Measurements from ENCODE around the gene FAM187B.
A peak's percentile ranks its signal among the peaks of the same experiment; 100 is the strongest.

Gene FAM187B

DNA sequence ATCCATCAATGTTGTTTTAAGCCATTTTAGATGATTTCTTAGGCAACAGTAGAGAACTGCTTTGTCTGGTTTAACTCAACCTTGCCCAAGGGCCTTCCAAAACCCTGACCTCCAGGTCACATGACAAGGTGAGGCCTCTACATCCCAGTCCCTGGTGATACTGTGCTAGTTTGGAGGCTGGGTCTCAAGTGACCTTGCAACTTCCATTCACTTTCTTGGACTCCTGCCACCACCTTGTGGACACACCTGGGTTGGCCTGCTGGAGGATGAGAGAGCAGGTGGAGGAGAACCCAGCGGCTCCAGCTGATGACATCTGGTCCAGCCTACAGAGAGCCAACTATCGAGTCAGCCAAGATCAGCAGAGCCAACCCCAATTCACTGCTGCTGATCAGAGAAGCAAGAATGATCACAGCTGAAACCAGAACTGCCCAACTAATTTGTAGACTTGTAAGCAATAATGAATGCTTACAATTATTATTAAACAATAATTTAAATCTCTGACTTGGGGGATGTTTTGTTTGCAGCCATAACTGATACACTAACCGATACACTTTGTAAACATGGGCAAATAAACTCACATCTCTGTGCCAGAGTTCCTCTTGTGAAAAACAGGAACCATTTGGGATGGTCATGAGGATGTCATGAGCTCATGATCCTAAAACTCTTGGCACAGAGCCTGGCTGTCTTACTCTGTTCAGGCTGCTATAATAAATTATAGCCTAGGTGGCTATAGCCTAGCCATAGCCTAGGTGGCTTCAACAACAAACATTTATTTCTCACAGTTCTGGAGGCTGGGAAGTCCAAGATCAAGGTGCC, 11.5 kb downstream of the FAM187B start:
- Histone ChIP-seq H3K9ac (ENCODE audit: low read length) (no peak overlapping the region), H3K4me3 (ENCODE audit: low read depth, low read length, poor library complexity, severe bottlenecking) (no peak overlapping the region), H3K36me3 (ENCODE audit: insufficient read depth, low read length) (no peaks in the 10 kb centered on the region; the same call in 1 of the 2 replicates), H3K4me1 (ENCODE audit: insufficient read depth, low read length, severe bottlenecking) (peaks cover 51% of the 10 kb centered on the region), H3K27ac (ENCODE audit: low read depth, low read length, poor library complexity, severe bottlenecking) (peak overlapping the region; percentile 99), H3K79me2 (ENCODE audit: insufficient read depth, low read length) (no peaks in the 10 kb centered on the region), H2AFZ (ENCODE audit: low read length) (no peak overlapping the region), H3F3A (ENCODE audit: insufficient read depth, low read length) (no peaks in the 10 kb centered on the region), H3K9me2 (ENCODE audit: low read depth, low read length) (no peaks in the 10 kb centered on the region), H3K9me3 (ENCODE audit: low read length) (peaks cover 6% of the 10 kb centered on the region; the same call in 1 of the 2 replicates), H3K27me3 (ENCODE audit: insufficient read depth, low read length) (no peaks in the 10 kb centered on the region), H3K4me2 (ENCODE audit: low read length) (no peak overlapping the region), H4K20me1 (ENCODE audit: insufficient read depth, low read length) (no peaks in the 10 kb centered on the region)
- TF ChIP-seq, protein P1, sequence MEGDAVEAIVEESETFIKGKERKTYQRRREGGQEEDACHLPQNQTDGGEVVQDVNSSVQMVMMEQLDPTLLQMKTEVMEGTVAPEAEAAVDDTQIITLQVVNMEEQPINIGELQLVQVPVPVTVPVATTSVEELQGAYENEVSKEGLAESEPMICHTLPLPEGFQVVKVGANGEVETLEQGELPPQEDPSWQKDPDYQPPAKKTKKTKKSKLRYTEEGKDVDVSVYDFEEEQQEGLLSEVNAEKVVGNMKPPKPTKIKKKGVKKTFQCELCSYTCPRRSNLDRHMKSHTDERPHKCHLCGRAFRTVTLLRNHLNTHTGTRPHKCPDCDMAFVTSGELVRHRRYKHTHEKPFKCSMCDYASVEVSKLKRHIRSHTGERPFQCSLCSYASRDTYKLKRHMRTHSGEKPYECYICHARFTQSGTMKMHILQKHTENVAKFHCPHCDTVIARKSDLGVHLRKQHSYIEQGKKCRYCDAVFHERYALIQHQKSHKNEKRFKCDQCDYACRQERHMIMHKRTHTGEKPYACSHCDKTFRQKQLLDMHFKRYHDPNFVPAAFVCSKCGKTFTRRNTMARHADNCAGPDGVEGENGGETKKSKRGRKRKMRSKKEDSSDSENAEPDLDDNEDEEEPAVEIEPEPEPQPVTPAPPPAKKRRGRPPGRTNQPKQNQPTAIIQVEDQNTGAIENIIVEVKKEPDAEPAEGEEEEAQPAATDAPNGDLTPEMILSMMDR (IDR thresholded peaks at IDR 0.05; ENCODE audit: low read length), result peak; percentile 65
- no peak for TF ChIP-seq EZH2 (IDR thresholded peaks at IDR 0.05; ENCODE audit: borderline replicate concordance, low read length)

DNA sequence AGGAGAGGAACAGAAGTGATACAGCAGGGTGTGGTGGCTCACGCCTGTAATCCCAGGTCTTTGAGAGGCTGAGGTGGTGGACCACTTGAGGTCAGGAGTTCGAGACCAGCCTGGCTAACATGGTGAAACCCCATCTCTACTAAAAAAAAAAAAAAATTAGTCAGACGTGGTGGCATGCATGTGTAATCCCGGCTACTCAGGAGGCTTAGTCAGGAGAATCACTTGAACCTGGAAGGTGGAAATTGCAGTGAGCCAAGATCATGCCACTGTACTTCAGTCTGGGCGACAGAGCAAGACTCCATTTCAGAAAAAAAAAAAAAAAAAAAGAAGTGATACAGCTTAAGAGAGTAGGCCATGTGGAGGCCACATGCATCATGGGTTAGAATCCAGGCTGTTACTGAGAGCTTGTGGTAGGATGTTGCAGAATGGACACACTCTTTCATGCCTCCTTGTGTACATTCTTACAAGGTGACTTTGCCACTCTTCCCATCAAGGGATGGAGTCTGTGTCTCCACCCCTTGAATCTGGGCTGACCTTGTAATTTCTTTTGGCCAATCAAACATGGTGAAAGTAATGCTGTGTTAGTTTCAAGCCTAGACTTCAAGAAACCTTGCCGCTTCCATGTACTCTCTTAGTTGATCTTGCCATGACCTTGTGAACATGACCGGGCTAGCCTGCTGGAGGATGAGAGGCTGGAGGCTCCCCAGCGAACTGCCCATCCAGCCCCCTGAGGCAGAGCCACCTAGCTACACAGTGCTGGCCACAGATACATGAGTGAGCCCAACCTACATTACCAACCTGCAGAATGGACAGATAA, 12.3 kb downstream of the FAM187B start:
- no peaks in the 10 kb centered on the region for H3F3A ChIP-seq (ENCODE audit: insufficient read depth, low read length)
- no peaks in the 10 kb centered on the region for H3K9me2 ChIP-seq (ENCODE audit: low read depth, low read length)
- no peaks in the 10 kb centered on the region for H4K20me1 ChIP-seq (ENCODE audit: insufficient read depth, low read length)
- no peaks in the 10 kb centered on the region; the same call in 1 of the 2 replicates for H3K36me3 ChIP-seq (ENCODE audit: insufficient read depth, low read length)
- no peak overlapping the region for H2AFZ ChIP-seq (ENCODE audit: low read length)
- H3K4me3 ChIP-seq (ENCODE audit: low read depth, low read length, poor library complexity, severe bottlenecking), result no peak overlapping the region
- H3K79me2 ChIP-seq (ENCODE audit: insufficient read depth, low read length), result no peaks in the 10 kb centered on the region
- no peak for TF ChIP-seq EZH2 (IDR thresholded peaks at IDR 0.05; ENCODE audit: borderline replicate concordance, low read length)
- TF ChIP-seq, protein P1 (IDR thresholded peaks at IDR 0.05; ENCODE audit: low read length), result no peak
- no peaks in the 10 kb centered on the region for H3K27me3 ChIP-seq (ENCODE audit: insufficient read depth, low read length)
- peaks cover 59% of the 10 kb centered on the region for H3K4me1 ChIP-seq (ENCODE audit: insufficient read depth, low read length, severe bottlenecking)
- H3K27ac ChIP-seq (ENCODE audit: low read depth, low read length, poor library complexity, severe bottlenecking), result peak overlapping the region; percentile 99
- H3K9me3 ChIP-seq (ENCODE audit: low read length), result peaks cover 6% of the 10 kb centered on the region; the same call in 1 of the 2 replicates
- H3K9ac ChIP-seq (ENCODE audit: low read length), result no peak overlapping the region
- H3K4me2 ChIP-seq (ENCODE audit: low read length), result no peak overlapping the region

DNA sequence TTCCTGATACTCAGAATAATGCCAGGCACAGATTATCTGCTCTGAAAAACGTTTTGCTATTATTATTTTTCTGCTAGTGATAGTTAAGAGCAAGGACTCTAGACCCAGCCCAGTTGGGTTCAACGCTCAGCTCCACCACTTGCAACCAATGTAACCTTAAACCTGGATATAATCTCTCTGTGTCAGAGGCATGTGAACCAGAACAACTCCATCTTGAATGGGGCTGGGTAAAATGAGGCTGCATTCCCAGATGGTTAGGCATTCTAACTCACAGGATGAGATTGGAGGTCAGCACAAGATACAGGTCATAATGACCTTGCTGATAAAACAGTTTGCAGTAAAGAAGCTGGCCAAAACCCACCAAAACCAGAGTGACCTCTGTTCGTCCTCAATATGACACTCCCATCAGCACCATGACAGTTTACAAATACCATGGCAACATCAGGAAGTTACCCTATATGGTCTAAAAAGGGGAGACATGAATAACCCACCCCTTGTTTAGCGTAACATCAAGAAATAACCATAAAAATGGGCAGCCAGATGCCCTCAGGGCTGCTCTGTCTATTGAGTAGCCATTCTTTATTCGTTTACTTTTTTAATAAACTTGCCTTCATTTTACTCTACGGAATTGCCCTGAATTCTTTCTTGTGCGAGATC, 13.6 kb downstream of the FAM187B start:
- peaks cover 6% of the 10 kb centered on the region; the same call in 1 of the 2 replicates for H3K9me3 ChIP-seq (ENCODE audit: low read length)
- no peaks in the 10 kb centered on the region; the same call in 1 of the 2 replicates for H3K36me3 ChIP-seq (ENCODE audit: insufficient read depth, low read length)
- H3K4me1 ChIP-seq (ENCODE audit: insufficient read depth, low read length, severe bottlenecking), result peaks cover 72% of the 10 kb centered on the region
- H3K9me2 ChIP-seq (ENCODE audit: low read depth, low read length), result no peaks in the 10 kb centered on the region
- H3K4me3 ChIP-seq (ENCODE audit: low read depth, low read length, poor library complexity, severe bottlenecking), result no peak overlapping the region
- no peaks in the 10 kb centered on the region for H3F3A ChIP-seq (ENCODE audit: insufficient read depth, low read length)
- peak overlapping the region; percentile 38; the same call in 1 of the 2 replicates for H3K9ac ChIP-seq (ENCODE audit: low read length)
- TF ChIP-seq, protein P1 (IDR thresholded peaks at IDR 0.05; ENCODE audit: low read length), result no peak
- TF ChIP-seq EZH2 (IDR thresholded peaks at IDR 0.05; ENCODE audit: borderline replicate concordance, low read length), result no peak
- H3K27me3 ChIP-seq (ENCODE audit: insufficient read depth, low read length), result no peaks in the 10 kb centered on the region
- peak overlapping the region; percentile 18; the same call in 1 of the 2 replicates for H3K4me2 ChIP-seq (ENCODE audit: low read length)
- H3K79me2 ChIP-seq (ENCODE audit: insufficient read depth, low read length), result no peaks in the 10 kb centered on the region
- peak overlapping the region; percentile 99 for H3K27ac ChIP-seq (ENCODE audit: low read depth, low read length, poor library complexity, severe bottlenecking)
- no peak overlapping the region for H2AFZ ChIP-seq (ENCODE audit: low read length)
- H4K20me1 ChIP-seq (ENCODE audit: insufficient read depth, low read length), result no peaks in the 10 kb centered on the region
